ENCODE results near the gene APOBR.
"Not testable (repeated sequence)": the region's sequence is repeated elsewhere in the genome, so short reads cannot be mapped to it uniquely, and the experiment has no call there.

APOBR gene

DNA sequence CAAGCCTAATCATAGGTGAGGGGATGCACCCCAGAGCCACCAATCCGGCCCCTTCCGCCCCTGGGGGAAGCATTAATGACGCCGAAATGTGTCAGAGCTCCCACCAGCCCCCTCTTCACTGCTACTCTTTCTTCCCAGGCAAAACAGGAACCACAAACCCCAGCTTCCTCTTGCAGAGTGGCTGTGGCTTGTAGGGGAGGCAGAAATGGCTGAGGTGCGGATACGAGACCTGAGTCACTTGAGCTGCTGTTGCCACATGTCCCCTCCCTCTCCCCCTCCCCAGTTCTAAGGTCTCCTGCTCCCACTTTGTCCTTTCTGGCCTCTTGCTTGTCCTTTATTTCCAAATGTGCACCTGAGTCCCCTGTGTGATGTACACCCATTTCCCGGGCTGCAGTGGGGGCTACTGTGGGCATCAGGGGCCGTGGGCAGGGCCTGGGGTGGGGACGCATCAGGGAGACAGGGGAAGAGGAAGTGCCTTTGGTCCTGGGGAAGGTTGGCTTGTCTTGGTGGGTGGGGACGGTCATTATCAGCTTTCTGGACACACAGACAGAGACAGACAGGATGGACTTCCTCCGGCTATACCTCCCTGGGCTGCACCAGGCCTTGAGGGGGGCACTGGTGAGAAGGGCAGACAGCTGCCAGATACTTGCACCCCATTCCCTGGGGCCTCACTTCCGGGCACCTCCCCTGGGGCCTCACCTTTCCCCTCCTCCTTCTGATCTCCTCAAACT lies at the start of gene APOBR:
Gene APOBR, plus strand, starts transcription at position 523 of the 731 bp plus-strand sequence. Its CDS starts 39 bp downstream, at position 562.
- DNase-seq (ENCODE audit: low read depth, low spot score) = peak; percentile 72

DNA sequence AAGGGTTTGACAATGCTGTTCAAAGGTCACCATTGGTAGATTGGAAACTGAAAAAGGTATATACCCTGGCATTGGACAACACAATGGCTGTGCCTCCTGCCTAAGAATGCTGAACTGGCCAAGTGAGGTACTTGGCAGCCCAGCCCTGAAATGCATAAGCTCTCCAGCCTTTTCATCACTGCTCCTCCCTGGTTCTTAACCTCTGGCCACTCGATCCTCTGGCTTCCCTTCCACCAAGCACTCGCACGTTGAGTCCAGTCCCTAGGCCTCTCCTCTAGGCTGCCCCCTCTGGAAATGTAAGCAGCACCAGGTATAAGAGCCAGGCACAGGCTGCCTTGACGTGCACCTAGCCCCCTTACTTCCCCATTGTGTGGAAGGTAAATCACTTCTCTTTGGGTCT lies 48.1 kb upstream of the APOBR start:
- not testable (repeated sequence) for DNase-seq (ENCODE audit: low read depth, low spot score)

DNA sequence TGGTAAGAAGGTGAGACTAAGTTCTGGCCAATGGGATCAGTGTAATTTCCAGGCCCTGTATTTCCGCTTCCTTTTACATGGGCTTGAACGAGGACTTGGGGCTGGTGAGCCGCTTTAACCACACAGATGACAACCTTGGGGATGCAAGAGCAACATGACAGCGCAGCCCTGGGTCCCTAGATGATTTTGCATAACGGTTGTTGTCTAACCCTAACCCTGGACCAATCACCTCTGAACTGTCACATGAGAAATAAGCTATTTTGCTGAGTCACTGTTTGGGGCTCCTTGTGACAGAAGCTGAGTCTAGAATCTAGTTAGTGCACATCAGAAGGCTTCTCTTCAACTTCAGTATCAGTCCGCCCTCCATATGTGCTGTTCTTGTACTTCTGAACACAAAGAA lies 47.4 kb upstream of the APOBR start:
- DNase-seq (ENCODE audit: low read depth, low spot score) = not testable (repeated sequence)

DNA sequence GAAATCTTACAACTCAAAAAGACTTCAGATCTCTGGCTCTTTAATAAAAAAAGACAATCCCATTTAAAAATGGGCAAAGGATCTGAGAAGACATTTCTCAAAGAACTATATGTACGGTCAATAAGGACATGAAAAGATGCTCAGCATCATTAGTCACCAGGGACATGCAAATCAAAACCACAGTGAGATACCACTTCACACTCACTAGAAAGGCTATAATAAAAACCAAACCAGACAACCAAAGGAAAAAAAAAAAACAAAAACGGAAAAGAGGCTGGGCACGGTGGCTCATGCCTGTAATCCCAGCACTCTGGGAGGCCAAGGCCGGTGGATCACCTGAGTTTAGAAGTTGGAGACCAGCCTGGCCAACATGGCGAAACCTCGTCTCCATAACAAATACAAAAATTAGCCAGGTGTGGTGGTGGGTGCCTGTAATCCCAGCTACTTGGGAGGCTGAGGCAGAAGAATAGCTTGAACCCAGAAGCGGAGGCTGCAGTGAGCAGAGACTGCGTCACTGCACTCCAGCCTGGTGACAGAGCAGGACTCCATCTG lies 20.7 kb upstream of the APOBR start:
- DNase-seq (ENCODE audit: low read depth, low spot score) = no peak

GRCh38 chr16:28475221-28475620 lies 19.2 kb upstream of the APOBR start:
- no peak for DNase-seq (ENCODE audit: low read depth, low spot score)

GRCh38 chr16:28477311-28477920 lies 17.0 kb upstream of the APOBR start:
- DNase-seq (ENCODE audit: low read depth, low spot score) = no peak

DNA sequence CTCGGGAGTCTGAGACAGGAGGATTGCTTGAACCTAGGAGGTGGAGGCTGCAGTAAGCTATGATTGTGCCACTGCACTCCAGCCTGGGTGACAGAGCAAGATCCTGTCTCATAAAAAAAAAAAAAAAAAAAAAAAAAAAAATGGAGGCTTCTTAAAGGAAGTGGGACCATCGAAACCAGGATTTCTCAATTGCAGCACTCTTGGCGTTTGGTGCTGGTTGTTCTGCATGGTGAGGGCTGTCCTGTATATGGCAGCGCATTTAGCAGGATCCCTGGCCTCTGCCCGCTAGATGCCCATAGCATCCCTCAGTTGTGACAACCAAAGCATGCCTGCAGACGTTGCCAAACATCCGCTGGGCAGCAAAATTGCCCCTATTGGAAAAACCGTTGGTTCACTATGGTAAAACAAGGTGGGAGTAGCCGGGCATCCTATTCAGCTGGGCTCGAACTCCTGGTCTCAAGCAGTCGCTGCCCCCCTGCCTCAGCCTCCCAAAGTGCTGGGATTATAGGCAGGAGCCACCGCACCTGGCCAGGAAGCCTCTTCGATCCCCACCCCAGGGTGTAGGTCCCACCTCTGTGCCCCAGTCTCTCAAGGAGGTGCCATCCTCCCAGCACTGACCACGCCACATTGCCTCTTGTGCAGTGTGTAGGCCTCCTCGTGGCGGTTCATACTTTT lies 15.8 kb upstream of the APOBR start:
- DNase-seq (ENCODE audit: low read depth, low spot score) = no peak

DNA sequence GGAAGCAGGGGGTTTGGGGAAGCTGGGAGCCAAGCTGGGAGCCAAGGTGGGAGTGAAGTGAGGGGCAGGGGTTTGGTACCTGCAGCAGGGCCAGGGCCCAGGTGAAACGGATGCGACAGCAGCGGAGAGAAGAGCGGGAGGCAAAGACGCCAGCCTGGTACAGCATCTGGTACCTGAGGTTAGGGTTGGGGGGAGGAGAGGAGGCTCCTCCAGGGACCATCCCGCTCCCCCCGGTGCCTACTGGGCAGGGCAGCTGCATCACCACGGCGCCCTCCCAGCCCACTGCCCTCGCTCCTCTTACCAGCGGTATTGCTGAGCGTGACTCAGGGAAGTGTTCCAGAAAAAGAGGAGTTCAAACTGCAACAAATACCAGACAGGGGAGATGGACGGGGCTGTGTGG lies 12.4 kb upstream of the APOBR start:
- no peak for DNase-seq (ENCODE audit: low read depth, low spot score)

DNA sequence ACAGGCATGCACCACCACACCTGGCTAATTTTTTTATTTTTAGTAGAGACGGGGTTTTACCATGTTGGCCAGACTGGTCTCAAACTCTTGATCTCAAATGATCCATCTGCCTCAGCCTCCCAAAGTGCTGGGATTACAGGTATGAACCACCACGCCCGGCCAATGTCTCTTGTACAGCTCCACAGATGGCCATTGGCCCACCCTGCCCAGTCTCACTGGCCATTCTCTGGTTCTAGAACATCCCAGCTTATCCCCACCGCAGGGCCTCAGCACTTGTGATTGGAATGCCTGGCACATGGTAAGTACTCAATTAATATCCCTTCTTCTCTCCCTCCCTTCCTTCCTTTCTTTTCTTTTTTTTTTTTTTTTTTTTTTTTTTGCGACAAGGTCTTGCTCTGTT lies 11.1 kb upstream of the APOBR start:
- DNase-seq (ENCODE audit: low read depth, low spot score) = not testable (repeated sequence)

GRCh38 chr16:28486266-28486665 lies 8.2 kb upstream of the APOBR start:
- DNase-seq (ENCODE audit: low read depth, low spot score) = no peak

- no peak for DNase-seq (ENCODE audit: low read depth, low spot score)
Measured at GRCh38 chr16:28491230-28491969, 3.0 kb upstream of the APOBR start.

- peak; percentile 76 for DNase-seq (ENCODE audit: low read depth, low spot score)
Measured at GRCh38 chr16:28491970-28492474, 2.4 kb upstream of the APOBR start, which contains the start of gene CLN3. CLN3 (minus strand) TSS chr16:28492074; CDS start chr16:28491759, 315 bp downstream.

GRCh38 chr16:28492511-28492910 lies 1.9 kb upstream of the APOBR start:
- DNase-seq (ENCODE audit: low read depth, low spot score) = no peak

DNA sequence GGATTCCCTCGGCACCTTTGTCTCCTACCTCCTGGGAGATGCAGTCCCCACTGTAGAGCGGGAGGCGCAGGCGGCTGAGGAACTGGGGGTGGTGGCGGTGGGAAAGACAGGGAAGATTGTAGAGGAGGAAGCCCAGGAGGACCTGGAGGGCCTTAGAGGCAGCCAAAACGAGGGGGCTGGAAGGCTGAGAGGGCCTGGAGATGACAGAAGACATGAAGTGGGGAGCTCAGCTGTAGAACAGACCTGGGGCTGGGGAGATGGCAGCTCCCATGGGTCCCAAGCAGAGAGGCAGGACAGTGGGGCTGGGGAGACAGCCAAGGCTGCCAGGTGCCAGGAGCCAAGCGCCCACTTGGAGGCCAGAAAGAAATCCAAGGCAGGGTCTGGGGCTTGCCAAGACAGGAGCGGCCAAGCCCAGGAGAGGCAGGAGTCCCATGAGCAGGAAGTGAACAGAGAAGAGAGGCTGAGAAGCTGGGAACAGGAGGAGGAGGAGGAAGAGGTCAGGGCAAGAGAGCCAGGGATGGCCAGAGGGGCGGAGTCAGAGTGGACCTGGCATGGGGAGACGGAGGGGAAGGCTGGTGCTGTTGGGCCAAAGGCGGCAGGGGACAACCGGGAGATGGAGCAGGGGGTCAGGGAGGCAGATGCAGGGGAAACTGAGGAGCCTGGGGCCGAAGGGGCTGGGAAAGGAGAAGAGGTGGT lies 803 bp downstream of the APOBR start:
- no peak for DNase-seq (ENCODE audit: low read depth, low spot score)

DNA sequence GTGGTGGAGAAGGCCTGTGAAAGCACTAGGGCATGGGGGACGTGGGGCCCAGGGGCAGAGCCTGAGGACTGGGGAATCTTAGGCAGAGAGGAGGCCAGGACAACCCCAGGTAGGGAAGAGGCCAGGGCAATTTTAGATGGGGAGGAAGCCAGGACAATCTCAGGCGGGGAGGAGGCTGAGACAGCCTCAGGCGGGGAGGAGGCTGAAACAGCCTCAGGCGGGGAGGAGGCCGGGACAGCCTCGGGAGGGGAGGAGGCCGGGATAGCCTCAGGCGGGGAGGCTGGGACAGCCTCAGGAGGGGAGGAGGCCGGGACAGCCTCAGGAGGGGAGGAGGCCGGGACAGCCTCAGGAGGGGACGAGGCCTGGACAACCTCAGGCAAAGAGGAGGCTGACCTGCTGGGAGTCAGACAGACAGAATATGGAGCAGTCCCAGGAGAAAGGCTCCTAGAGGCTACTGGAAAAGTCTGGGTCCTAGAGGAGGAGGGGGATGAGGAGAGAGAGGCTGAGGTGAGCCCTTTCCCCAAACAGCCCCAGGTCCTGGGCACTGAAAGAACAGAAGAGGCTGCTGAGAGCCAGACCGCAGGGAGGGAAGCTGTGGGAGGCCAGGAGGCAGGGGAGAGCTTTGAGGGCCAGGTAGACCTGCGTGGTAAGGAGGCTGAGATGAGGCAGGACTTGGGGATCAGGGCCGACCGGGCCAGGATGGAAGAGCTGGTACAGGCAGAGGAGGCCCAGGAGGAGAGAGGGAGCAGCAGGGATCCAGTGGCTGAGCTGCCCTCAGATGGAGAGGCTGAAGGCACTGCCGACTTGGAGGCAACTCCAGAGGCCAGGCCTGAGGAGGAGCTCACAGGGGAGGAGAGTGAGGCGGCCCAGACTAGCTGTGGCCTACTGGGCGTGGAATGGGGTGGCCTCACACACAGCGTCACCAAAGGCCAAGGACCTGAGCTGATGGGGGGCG lies 1.6 kb downstream of the APOBR start:
- DNase-seq (ENCODE audit: low read depth, low spot score) = no peak

DNA sequence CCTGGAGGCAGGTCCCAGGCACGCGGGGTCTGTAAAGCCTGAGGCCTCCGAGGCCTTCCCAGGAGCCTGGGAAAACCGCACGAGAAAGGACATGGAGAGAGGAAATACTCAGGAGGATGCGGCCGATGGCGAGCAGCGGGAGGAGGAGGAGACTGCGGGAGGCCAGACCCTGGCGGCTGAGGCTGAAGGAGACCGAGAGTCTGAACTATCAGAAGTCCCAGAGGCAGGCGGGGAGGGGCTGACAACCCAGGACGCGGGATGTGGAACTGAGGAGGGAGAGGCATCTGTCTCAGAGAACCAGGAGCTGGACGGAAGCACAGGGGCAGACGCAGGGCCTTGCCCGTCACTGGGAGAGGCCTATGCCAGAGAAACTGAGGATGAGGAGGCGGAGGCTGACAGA lies 2.4 kb downstream of the APOBR start:
- DNase-seq (ENCODE audit: low read depth, low spot score) = no peak

GRCh38 chr16:28497386-28497785 lies 2.9 kb downstream of the APOBR start:
- DNase-seq (ENCODE audit: low read depth, low spot score) = no peak

DNA sequence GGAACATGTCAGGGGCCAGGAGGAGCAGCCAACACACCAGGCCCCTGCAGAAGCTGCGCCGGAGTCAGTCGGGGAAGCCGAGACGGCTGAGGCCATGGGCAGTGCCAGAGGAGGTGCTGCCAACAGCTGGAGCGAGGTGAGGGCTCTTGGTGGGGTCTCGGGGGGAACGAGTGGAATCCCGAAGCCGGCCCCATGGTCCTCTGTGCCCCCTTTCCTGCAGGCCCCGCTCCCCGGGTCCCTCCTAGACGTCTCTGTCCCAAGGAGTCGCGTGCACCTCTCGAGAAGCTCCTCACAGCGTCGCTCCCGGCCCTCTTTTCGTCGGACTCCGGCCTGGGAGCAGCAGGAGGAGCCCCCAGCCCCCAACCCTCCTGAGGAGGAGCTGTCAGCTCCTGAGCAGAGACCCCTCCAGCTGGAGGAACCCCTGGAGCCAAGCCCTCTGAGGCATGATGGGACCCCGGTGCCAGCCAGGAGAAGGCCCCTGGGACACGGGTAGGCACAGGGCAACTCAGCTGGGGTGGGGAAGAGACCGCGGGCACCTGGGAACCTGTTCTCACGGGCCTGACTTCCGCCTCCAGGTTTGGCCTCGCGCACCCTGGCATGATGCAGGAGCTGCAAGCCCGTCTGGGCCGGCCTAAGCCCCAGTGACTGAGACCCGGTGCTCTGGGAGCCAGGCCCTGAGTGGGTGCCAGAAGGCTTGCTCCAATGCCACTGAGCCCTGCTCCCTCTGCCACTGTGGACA lies 3.6 kb downstream of the APOBR start:
- no peak for DNase-seq (ENCODE audit: low read depth, low spot score)
